ENCODE measurements around the gene RPA1. TPM values are rescaled to one million over a fixed set of nuclear protein-coding genes. Genes with fewer than 3 reads are reported as not detected.

RPA1 gene
- total RNA-seq, 1 experiment from 2014 or later = 69.1 TPM

DNA sequence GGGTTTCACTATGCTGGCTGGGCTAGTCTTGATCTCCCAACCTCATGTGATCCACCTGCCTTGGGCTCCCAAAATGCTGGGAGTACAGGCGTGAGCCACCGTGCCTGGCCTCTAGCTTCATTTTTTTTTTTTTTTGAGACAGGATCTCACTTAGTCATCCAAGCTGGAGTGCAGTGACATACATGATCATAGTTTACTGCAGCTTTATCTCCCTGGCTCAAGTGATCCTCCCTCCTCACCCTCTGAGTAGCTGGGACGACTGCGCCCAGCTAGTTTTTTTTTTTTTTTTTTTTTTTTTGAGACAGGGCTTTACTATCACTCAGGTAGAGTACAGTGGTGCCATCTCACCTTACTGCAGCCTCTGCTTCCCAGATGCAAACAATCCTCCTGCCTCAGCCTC is 9.7 kb downstream of the RPA1 start:
- H4K20me1 ChIP-seq (ENCODE audit: low read length) = no peaks in the 10 kb centered on the region
- CTCF ChIA-PET = interaction anchor here (0.7 kb wide), 1 partner anchor 634 kb away, joined by 13 read pairs; no protein-coding TSS in a partner anchor
- peaks cover 54% of the 10 kb centered on the region for H3K79me2 ChIP-seq (ENCODE audit: low read length)

GRCh38 chr17:1843947-1844346 is 14.1 kb downstream of the RPA1 start:
- Histone ChIP-seq H3K4me3 (ENCODE audit: low read length) (no peak overlapping the region), H3F3A (ENCODE audit: low read length, unreplicated experiment) (no peaks in the 10 kb centered on the region), H3K9me2 (replicated peaks; ENCODE audit: low read length) (no peaks in the 10 kb centered on the region), H3K4me2 (ENCODE audit: low read length) (no peak overlapping the region), H3K36me3 (ENCODE audit: low read depth, low read length) (peaks cover 24% of the 10 kb centered on the region), H2AFZ (ENCODE audit: low read length) (no peak overlapping the region), H4K20me1 (ENCODE audit: low read length) (no peaks in the 10 kb centered on the region), H3K27me3 (ENCODE audit: low read length) (no peaks in the 10 kb centered on the region), H3K9ac (ENCODE audit: low read length) (no peak overlapping the region), H3K27ac (ENCODE audit: low read length) (no peak overlapping the region), H3K4me1 (ENCODE audit: insufficient read depth, low read length) (no peaks in the 10 kb centered on the region), H3K9me3 (ENCODE audit: low read length) (no peaks in the 10 kb centered on the region), H3K79me2 (ENCODE audit: low read length) (peaks cover 23% of the 10 kb centered on the region)
- no peak for DNase-seq
- no peak for ATAC-seq
- POLR2A ChIA-PET (ENCODE audit: unreplicated experiment) = no interaction called here
- BruUV-seq (replicated peaks) = no TSS peak
- TF ChIP-seq EZH2 (IDR thresholded peaks at IDR 0.05; ENCODE audit: low read length, unreplicated experiment) = no peak
- TF ChIP-seq EZH2phosphoT487 (IDR thresholded peaks at IDR 0.05; ENCODE audit: borderline replicate concordance, low read length) = no peak
- no peak for TF ChIP-seq CTCF (conservative IDR thresholded peaks at IDR 0.05; ENCODE audit: low read depth, low read length)
- intact Hi-C loops (cut with micrococcal nuclease) = no loop called here
- CTCF ChIA-PET = no interaction called here

More for the DNA sequence above, 9.7 kb downstream of the RPA1 start:
- POLR2A ChIA-PET (ENCODE audit: unreplicated experiment) = interaction anchor here (0.6 to 0.7 kb wide), 2 partner anchors 52 to 183 kb away, joined by 3 to 18 read pairs; no protein-coding TSS in a partner anchor
- Histone ChIP-seq H3K9me2 (replicated peaks; ENCODE audit: low read length) (no peaks in the 10 kb centered on the region), H3K4me2 (ENCODE audit: low read length) (no peak overlapping the region), H3K36me3 (ENCODE audit: low read depth, low read length) (peaks cover 14% of the 10 kb centered on the region), H2AFZ (ENCODE audit: low read length) (no peak overlapping the region), H3K9ac (ENCODE audit: low read length) (no peak overlapping the region), H3K4me3 (ENCODE audit: low read length) (no peak overlapping the region), H3K9me3 (ENCODE audit: low read length) (no peaks in the 10 kb centered on the region), H3K27me3 (ENCODE audit: low read length) (no peaks in the 10 kb centered on the region), H3F3A (ENCODE audit: low read length, unreplicated experiment) (no peaks in the 10 kb centered on the region), H3K27ac (ENCODE audit: low read length) (no peak overlapping the region), H3K4me1 (ENCODE audit: insufficient read depth, low read length) (no peaks in the 10 kb centered on the region)
- intact Hi-C loops (cut with micrococcal nuclease) = no loop called here
- ATAC-seq (no peak), DNase-seq (no peak)
- no TSS peak for BruUV-seq (replicated peaks)
- no peak for TF ChIP-seq EZH2 (IDR thresholded peaks at IDR 0.05; ENCODE audit: low read length, unreplicated experiment)
- no peak for TF ChIP-seq EZH2phosphoT487 (IDR thresholded peaks at IDR 0.05; ENCODE audit: borderline replicate concordance, low read length)

DNA sequence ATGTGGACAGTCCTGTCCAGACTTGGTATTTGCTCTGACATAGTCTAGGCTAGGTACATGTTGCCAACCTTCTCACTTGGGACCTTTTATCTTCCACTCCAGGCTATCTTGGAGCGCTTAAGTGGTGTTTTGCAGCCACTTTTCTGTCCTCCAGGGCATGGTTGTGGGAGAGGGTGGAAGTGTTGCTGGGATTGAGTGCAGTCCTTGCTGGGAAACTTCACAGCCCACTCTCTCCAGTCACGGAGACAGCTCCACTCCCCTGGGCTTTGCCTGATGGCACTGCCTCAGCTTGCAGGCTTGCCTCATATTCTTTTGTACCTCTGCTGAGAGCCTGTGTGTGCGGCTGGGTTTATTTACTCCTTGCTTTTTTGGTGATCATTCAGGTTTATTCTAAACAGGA is 17.4 kb downstream of the RPA1 start:
- CTCF ChIA-PET = no interaction called here

More for the DNA sequence above, 17.4 kb downstream of the RPA1 start:
- Histone ChIP-seq H3K4me2 (ENCODE audit: low read length) (no peak overlapping the region), H3K9me3 (ENCODE audit: low read length) (no peaks in the 10 kb centered on the region), H3F3A (ENCODE audit: low read length, unreplicated experiment) (no peaks in the 10 kb centered on the region), H3K36me3 (ENCODE audit: low read depth, low read length) (peaks cover 28% of the 10 kb centered on the region), H3K4me1 (ENCODE audit: insufficient read depth, low read length) (no peaks in the 10 kb centered on the region), H4K20me1 (ENCODE audit: low read length) (no peaks in the 10 kb centered on the region), H3K27ac (ENCODE audit: low read length) (no peak overlapping the region), H2AFZ (ENCODE audit: low read length) (no peak overlapping the region), H3K27me3 (ENCODE audit: low read length) (no peaks in the 10 kb centered on the region), H3K9ac (ENCODE audit: low read length) (no peak overlapping the region), H3K9me2 (replicated peaks; ENCODE audit: low read length) (no peaks in the 10 kb centered on the region), H3K79me2 (ENCODE audit: low read length) (no peaks in the 10 kb centered on the region), H3K4me3 (ENCODE audit: low read length) (no peak overlapping the region)
- ATAC-seq (no peak), DNase-seq (no peak)
- BruUV-seq (replicated peaks) = no TSS peak
- TF ChIP-seq EZH2 (IDR thresholded peaks at IDR 0.05; ENCODE audit: low read length, unreplicated experiment) (no peak), CTCF (conservative IDR thresholded peaks at IDR 0.05; ENCODE audit: low read depth, low read length) (no peak), EZH2phosphoT487 (IDR thresholded peaks at IDR 0.05; ENCODE audit: borderline replicate concordance, low read length) (no peak)
- POLR2A ChIA-PET (ENCODE audit: unreplicated experiment) = no interaction called here
- intact Hi-C loops (cut with micrococcal nuclease) = no loop called here

All from PC-3 (cell line).